Ectodermal cell (in vitro differentiated cells): ENCODE results near the gene MYCBPAP.

Experiments
- H3K27ac ChIP-seq: 2 replicates; pipeline ENCODE4 v1.7.0; 2013; ENCODE audit warnings: mild to moderate bottlenecking, low read depth, low read length; ENCODE audit not compliant: insufficient read depth, poor library complexity, severe bottlenecking
- H3K27me3 ChIP-seq: 2 replicates; pipeline ENCODE4 v1.7.0; 2013; ENCODE audit warnings: mild to moderate bottlenecking, low read length; ENCODE audit not compliant: insufficient read depth, control insufficient read depth, poor library complexity, severe bottlenecking
- H3K36me3 ChIP-seq: one replicate; pipeline ENCODE4 v1.7.0; 2013; ENCODE audit warnings: low read length; ENCODE audit not compliant: control insufficient read depth, insufficient read depth
- H3K4me1 ChIP-seq: one replicate; pipeline ENCODE4 v1.7.0; 2013; ENCODE audit warnings: low read length; ENCODE audit not compliant: control insufficient read depth, insufficient read depth
- H3K4me3 ChIP-seq: 2 replicates; pipeline ENCODE4 v1.7.0; 2013; ENCODE audit warnings: low read depth, low read length, control low read depth; ENCODE audit not compliant: insufficient read depth
- H3K9me3 ChIP-seq: 2 replicates; pipeline ENCODE4 v1.7.0; 2013; ENCODE audit warnings: mild to moderate bottlenecking, low read length, moderate library complexity; ENCODE audit not compliant: control insufficient read depth
- WGBS, 2 experiments: methylation state at CpG; one replicate each; pipeline ENCODE4 v1.1.7; 2013; ENCODE audit warnings: missing lambda C conversion rate in 2 of 2; 5-methylcytosine and 5-hydroxymethylcytosine counted together

MYCBPAP gene

GRCh38 chr17:50542795-50543774 is 34.8 kb downstream of the MYCBPAP start:
- WGBS, 2 experiments: 87 to 90% methylated on average over 16 of the region's 16 CpGs
- Histone ChIP-seq H3K4me3 (peak overlapping the region; percentile 53), H3K27ac (no peak overlapping the region), H3K4me1 (peaks cover 44% of the 10 kb centered on the region), H3K36me3 (no peaks in the 10 kb centered on the region), H3K27me3 (peaks cover 8% of the 10 kb centered on the region), H3K9me3 (no peaks in the 10 kb centered on the region)

- Histone ChIP-seq H3K36me3 (no peaks in the 10 kb centered on the region), H3K27ac (no peak overlapping the region), H3K27me3 (peaks cover 8% of the 10 kb centered on the region), H3K4me1 (peaks cover 34% of the 10 kb centered on the region), H3K4me3 (no peak overlapping the region), H3K9me3 (no peaks in the 10 kb centered on the region)
- WGBS, 2 experiments: 90 to 91% methylated on average over 7 of the region's 7 CpGs
Measured at GRCh38 chr17:50544516-50544915, 36.3 kb downstream of the MYCBPAP start.

DNA sequence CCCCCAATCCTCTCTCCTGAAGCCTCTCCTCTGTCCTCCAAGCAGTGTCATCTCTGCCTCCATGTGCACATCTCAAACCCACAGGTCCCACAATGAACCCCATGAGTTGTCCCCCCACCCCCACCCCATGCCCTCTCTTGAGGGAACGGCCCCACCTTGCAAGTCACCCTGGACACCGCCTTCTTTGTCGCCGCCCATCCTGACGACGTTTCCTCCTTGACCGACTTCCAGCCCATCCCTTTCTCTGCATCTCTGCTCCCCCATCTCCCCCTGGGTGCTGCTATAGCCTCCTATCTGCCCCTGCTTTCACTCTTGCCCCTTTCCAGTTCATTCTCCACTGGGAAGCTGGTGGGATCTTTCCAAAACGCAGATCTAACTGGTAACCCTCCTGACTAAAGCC is 37.1 kb downstream of the MYCBPAP start:
- H3K27ac ChIP-seq: no peak overlapping the region
- WGBS, 2 experiments: 75% methylated on average over 8 of the region's 8 CpGs
- H3K27me3 ChIP-seq: peaks cover 8% of the 10 kb centered on the region
- H3K4me1 ChIP-seq: peaks cover 31% of the 10 kb centered on the region
- no peak overlapping the region for H3K4me3 ChIP-seq
- H3K9me3 ChIP-seq: no peaks in the 10 kb centered on the region
- H3K36me3 ChIP-seq: no peaks in the 10 kb centered on the region

DNA sequence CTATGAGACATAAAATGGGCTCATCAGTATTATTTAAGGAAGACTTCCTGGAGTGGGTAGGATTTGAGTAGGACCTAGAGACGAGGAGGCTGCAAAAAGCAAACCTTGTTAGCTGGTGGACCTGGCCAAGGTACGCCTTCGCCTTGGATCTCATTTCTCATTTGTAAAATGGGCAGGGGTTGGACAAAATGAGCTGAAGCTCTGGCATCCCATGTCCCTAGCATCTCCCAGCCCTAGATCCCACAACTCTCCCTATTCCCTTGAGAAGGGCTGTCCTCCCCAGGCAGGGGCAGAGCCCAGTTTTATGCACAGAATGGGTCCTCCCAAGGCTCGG is 38.4 kb downstream of the MYCBPAP start:
- H3K4me3 ChIP-seq: peak overlapping the region; percentile 54
- WGBS, 2 experiments: 64 to 67% methylated on average over 4 of the region's 4 CpGs

GRCh38 chr17:50547035-50547735 is 38.9 kb downstream of the MYCBPAP start, which contains the start of gene SPATA20:
SPATA20 (plus strand) TSS chr17:50547174; CDS start chr17:50547209, 35 bp downstream.
- Histone ChIP-seq H3K27me3 (no peaks in the 10 kb centered on the region), H3K9me3 (no peaks in the 10 kb centered on the region), H3K4me3 (peak within 1 kb of the TSS; percentile 54), H3K27ac (no peak within 1 kb of the TSS), H3K4me1 (peaks cover 24% of the 10 kb centered on the region), H3K36me3 (no peaks in the 10 kb centered on the region)
- 2 to 3% methylated on average over 42 of the region's 42 CpGs for WGBS, 2 experiments

More for the DNA sequence above, 38.4 kb downstream of the MYCBPAP start:
- Histone ChIP-seq H3K27me3 (peaks cover 1% of the 10 kb centered on the region), H3K9me3 (no peaks in the 10 kb centered on the region), H3K36me3 (no peaks in the 10 kb centered on the region), H3K4me1 (peaks cover 25% of the 10 kb centered on the region), H3K27ac (no peak overlapping the region)

DNA sequence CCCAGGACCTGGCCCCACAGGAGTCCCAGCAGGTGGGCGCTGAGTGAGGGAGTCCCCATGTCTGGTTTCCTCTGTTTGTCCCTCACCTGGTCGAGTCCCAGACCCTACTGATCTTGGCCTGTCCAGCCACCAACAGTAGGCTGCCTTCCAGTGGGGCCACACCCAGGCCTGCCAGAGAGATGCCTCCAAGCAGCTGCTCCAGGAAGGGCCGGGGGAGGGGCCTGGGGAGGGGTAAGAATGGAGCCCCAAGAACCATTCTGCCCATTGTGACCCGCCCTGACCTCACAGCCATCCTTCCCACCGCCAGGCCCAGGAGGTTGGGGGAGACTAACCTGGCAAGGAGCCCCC is 39.5 kb downstream of the MYCBPAP start:
- Histone ChIP-seq H3K9me3 (no peaks in the 10 kb centered on the region), H3K27me3 (no peaks in the 10 kb centered on the region), H3K4me1 (peaks cover 20% of the 10 kb centered on the region), H3K36me3 (no peaks in the 10 kb centered on the region), H3K27ac (no peak overlapping the region), H3K4me3 (peak overlapping the region; percentile 54)
- WGBS, 2 experiments: 81 to 85% methylated on average over 5 of the region's 5 CpGs

- 92% methylated on average over 18 of the region's 18 CpGs for WGBS, 2 experiments
- Histone ChIP-seq H3K27me3 (no peaks in the 10 kb centered on the region), H3K9me3 (no peaks in the 10 kb centered on the region), H3K27ac (no peak overlapping the region), H3K4me1 (peaks cover 14% of the 10 kb centered on the region), H3K36me3 (no peaks in the 10 kb centered on the region), H3K4me3 (no peak overlapping the region)
Measured at GRCh38 chr17:50548831-50549230, 40.6 kb downstream of the MYCBPAP start.

GRCh38 chr17:50549256-50549941 is 41.2 kb downstream of the MYCBPAP start:
- no peak overlapping the region for H3K27ac ChIP-seq
- no peaks in the 10 kb centered on the region for H3K27me3 ChIP-seq
- H3K4me1 ChIP-seq: peaks cover 14% of the 10 kb centered on the region
- WGBS, 2 experiments: 92% methylated on average over 19 of the region's 19 CpGs
- H3K4me3 ChIP-seq: no peak overlapping the region
- no peaks in the 10 kb centered on the region for H3K9me3 ChIP-seq
- H3K36me3 ChIP-seq: no peaks in the 10 kb centered on the region

DNA sequence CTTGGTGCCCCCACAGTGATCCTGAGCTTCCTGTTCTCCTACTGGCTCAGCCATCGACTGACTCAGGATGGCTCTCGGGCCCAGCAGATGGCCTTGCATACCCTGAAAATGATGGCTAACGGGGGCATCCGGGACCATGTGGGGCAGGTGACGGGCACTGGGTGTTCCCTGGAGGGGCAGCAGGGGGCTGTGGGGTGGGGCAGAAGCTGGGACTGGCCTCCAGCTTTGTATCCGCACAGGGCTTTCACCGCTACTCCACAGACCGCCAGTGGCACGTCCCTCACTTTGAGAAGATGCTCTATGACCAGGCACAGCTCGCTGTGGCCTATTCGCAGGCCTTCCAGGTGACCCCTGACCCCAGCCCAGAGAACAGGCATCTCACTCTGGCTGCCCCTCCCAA is 41.7 kb downstream of the MYCBPAP start:
- H3K27me3 ChIP-seq: no peaks in the 10 kb centered on the region

More for the DNA sequence above, 41.7 kb downstream of the MYCBPAP start:
- Histone ChIP-seq H3K36me3 (no peaks in the 10 kb centered on the region), H3K4me1 (peaks cover 14% of the 10 kb centered on the region), H3K27ac (no peak overlapping the region), H3K4me3 (no peak overlapping the region), H3K9me3 (no peaks in the 10 kb centered on the region)
- WGBS, 2 experiments: 95% methylated on average over 11 of the region's 11 CpGs
